AG09309 (cell line): Measurements from ENCODE around the gene TNRC6B.
"Not testable (repeated sequence)": the region's sequence is repeated elsewhere in the genome, so short reads cannot be mapped to it uniquely, and the experiment has no call there.

ENCODE experiments used
- DNase-seq: peaks from one replicate; pipeline ENCODE4 v3.0.0-alpha.2; 2010; ENCODE audit warnings: low read depth
- H3K4me3 ChIP-seq: 2 replicates; pipeline ENCODE4 v1.5.1; 2011; ENCODE audit warnings: mild to moderate bottlenecking, low read depth, low read length, moderate library complexity; ENCODE audit not compliant: control insufficient read depth
- CTCF ChIP-seq: IDR thresholded peaks from 2 replicates; pipeline ENCODE4 v1.5.1; 2011; ENCODE audit warnings: mild to moderate bottlenecking, low read depth, low read length, inconsistent platforms; ENCODE audit not compliant: insufficient read depth, control insufficient read depth; ENCODE audit errors: missing control alignments

The TNRC6B gene

DNA sequence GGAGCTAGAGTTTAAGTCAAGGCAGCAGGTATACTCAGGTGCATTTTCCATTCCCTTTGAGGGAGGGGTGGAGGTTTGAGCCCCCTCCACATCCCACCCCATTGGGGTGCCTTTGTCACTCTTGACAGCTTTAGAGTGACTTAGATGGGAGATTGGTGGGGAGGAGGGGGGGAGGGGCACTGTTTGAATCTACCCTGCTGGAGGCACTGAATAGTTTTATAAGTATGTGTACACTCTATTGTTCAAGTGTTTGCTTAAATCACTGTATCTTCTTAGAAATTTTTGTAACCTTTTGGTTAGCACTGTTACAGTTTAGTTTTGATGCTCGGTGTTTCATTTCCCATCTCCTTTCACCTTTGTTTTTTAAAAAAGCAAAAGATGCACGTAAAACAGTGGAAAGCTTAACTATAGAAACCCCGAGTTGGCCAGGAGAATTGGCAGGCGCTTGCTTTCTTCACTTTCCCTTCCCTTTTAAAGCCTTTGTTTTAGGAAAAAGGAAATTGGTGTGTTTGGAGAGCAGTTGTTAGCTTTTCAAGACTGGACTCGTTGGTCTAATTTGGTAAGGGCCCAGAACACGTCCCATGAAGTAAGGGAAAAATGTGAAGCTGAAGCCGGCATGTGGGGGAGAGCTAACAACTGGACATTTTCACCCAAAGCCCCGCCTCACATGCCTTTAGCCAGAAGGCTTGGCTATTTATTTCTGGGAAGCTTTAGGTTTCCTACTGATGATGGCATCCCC, 42.8 kb downstream of the TNRC6B start:
- no peak for TF ChIP-seq CTCF
- H3K4me3 ChIP-seq = no peak overlapping the region
- DNase-seq = no peak

DNA sequence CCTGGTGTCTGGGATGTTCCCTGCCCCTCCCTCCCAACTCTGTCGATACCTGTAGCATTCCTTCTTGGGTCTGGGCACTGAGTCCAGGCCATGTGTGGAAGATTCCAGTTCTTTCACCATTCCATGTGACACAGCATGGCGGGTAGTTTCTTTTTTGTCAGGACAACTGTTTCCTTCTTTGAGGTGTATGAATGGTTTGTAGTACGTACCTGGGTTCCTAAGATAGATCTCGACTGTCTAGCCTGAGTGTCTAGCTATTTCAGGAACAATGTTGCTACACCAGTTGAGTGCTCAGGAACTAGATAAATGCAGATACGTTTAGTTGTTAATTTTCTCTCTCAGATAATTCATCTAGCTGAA, 43.3 kb downstream of the TNRC6B start:
- no peak for TF ChIP-seq CTCF
- H3K4me3 ChIP-seq = no peak overlapping the region
- DNase-seq = no peak

GRCh38 chr22:40222979-40223378, 45.3 kb downstream of the TNRC6B start:
- H3K4me3 ChIP-seq, DNase-seq: not testable (repeated sequence)

DNA sequence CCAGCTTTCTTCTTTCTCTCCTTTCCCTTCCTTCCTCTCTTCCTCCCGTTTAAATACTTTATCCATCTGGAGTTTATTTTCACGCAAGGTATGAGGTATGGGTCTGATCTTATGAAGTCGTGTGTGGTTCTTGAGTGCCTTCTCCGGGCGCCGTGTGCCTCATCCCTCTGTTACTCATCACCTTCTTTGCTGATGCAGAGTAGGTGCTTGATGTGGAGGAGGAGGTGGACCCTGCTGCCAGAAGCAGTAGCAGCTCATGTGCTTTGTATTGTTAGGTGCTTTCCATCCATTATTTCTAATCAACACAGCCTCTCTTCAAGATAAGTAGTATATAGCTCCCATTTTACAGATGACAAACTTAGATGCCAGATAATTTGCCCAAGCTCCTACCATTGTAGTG, 47.0 kb downstream of the TNRC6B start:
- TF ChIP-seq CTCF = no peak

GRCh38 chr22:40226620-40227019, 48.9 kb downstream of the TNRC6B start:
- H3K4me3 ChIP-seq = no peak overlapping the region
- DNase-seq = no peak
- no peak for TF ChIP-seq CTCF

More for the DNA sequence above, 47.0 kb downstream of the TNRC6B start:
- DNase-seq = no peak
- H3K4me3 ChIP-seq = no peak overlapping the region

DNA sequence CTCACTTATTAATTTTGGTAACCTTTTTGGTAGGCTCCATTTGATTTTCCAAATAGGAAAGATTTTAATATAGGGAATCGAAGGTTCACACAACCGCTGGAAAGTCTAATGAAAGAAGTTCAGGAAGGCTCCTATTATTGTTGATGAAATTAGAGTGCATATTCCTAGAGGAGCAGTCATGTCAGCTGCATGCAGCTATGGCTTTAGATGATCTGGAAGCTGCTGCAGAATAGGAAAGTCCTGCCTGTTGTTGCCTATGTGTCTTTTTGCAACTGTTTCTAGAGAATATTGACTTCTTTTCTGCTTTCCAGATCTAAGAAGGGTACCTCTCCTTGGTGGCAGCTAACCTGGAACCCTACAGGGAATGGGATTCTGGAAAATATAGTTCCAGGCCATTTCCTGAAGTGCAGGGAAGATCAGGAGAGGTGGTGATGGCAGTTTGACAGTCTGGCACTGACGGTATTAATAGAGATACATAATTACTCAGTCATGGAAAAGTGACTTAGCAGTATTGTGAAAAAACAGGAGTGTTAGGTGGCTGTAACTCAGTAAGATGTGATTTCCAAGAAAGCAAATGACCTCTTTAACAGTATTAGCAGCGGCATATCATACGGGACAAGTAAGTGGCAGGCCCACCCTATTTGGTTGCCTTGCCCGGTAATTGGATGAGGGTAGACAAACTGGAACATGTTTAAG, 54.0 kb downstream of the TNRC6B start:
- TF ChIP-seq CTCF = no peak
- no peak for DNase-seq
- H3K4me3 ChIP-seq = no peak overlapping the region

DNA sequence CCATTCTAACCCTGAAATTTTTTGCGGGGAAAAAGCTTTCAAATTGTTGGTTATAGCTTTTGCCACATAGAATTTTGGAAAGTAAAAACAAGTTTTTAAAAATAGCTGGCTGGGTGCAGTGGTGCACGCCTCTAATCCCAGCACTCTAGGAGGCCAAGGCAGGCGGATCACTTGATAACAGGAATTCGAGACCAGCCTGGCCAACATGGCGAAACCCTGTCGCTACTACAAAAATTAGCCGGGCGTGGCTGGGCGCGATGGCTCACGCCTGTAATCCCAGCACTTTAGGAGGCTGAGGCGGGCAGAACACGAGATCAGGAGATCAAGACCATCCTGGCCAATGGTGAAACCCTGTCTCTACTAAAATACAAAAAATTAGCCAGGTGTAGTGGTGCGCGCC, 54.9 kb downstream of the TNRC6B start:
- no peak for TF ChIP-seq CTCF
- H3K4me3 ChIP-seq = no peak overlapping the region
- DNase-seq = no peak
